Measurements from ENCODE around the gene KPNA1. TPM values are rescaled to one million over a fixed set of nuclear protein-coding genes. Genes with fewer than 3 reads are reported as not detected.

KPNA1 gene
- total and polyA plus RNA-seq, 2 experiments from 2014 or later: 19.8 to 30.1 TPM

GRCh38 chr3:122427857-122428471 lies 86.8 kb downstream of the KPNA1 start:
- no peak for ATAC-seq
- Histone ChIP-seq H3K27ac (ENCODE audit: low read depth) (no peak overlapping the region), H3F3A (replicated peaks; ENCODE audit: low read depth) (0 out of 2 replicates have a peak, but pooled peaks cover 3% of the 10 kb centered on the region), H3K4me1 (ENCODE audit: insufficient read depth) (peaks cover 14% of the 10 kb centered on the region; the same call in 1 of the 2 replicates), H3K4me2 (no peak overlapping the region), H2AFZ (no peak overlapping the region), H4K20me1 (replicated peaks; ENCODE audit: insufficient read depth) (no peaks in the 10 kb centered on the region; the same call in 1 of the 2 replicates), H3K27me3 (ENCODE audit: insufficient read depth) (no peaks in the 10 kb centered on the region), H3K36me3 (ENCODE audit: insufficient read depth) (peaks cover 18% of the 10 kb centered on the region; the same call in 1 of the 2 replicates), H3K9me2 (ENCODE audit: insufficient read depth) (no peaks in the 10 kb centered on the region), H3K79me2 (replicated peaks; ENCODE audit: insufficient read depth) (no peaks in the 10 kb centered on the region), H3K4me3 (no peak overlapping the region)
- no peaks in the 10 kb centered on the region for H3K4me1 Mint-ChIP-seq
- H3K27ac Mint-ChIP-seq: no peak overlapping the region
- TF ChIP-seq ZNF114 (CRISPR knock-in tag; IDR thresholded peaks at IDR 0.05) (no peak), ZNF331 (CRISPR knock-in tag; IDR thresholded peaks at IDR 0.05; ENCODE audit: low read depth) (no peak), POLR2AphosphoS5 (IDR thresholded peaks at IDR 0.05; ENCODE audit: low read depth) (no peak), JUNB (IDR thresholded peaks at IDR 0.05; ENCODE audit: unreplicated experiment) (no peak), STAT1 (IDR thresholded peaks at IDR 0.05; ENCODE audit: unreplicated experiment) (no peak), REST (IDR thresholded peaks at IDR 0.05; ENCODE audit: unreplicated experiment) (no peak), CTCF (conservative IDR thresholded peaks at IDR 0.05; ENCODE audit: low read depth in 2 of 2) (no peak), EZH2 (IDR thresholded peaks at IDR 0.05; ENCODE audit: low read depth, unreplicated experiment) (no peak), ZNF462 (CRISPR knock-in tag; IDR thresholded peaks at IDR 0.05) (no peak), NANOG (IDR thresholded peaks at IDR 0.05; ENCODE audit: borderline replicate concordance) (no peak), EZH2phosphoT487 (IDR thresholded peaks at IDR 0.05; ENCODE audit: unreplicated experiment) (no peak)
- no peak for DNase-seq (ENCODE audit: low spot score)
- H3K36me3 Mint-ChIP-seq (ENCODE audit: low read depth): peaks cover 36% of the 10 kb centered on the region
- no peaks in the 10 kb centered on the region for H3K9me3 Mint-ChIP-seq
- H3K27me3 Mint-ChIP-seq (ENCODE audit: insufficient read depth, low read depth, poor library complexity): peaks cover 2% of the 10 kb centered on the region
- H3K4me3 Mint-ChIP-seq: no peak overlapping the region

Measured in GM23338 (cell line).